Fibroblast of pulmonary artery (primary cell): Measurements from ENCODE around the gene REPS2.
"Not testable (repeated sequence)": the region's sequence is repeated elsewhere in the genome, so short reads cannot be mapped to it uniquely, and the experiment has no call there.

Experiments
- DNase-seq: peaks from one replicate; pipeline ENCODE4 v3.0.0-alpha.2; 2010; ENCODE audit warnings: low read depth
- H3K4me3 ChIP-seq: replicated peaks from 2 replicates; pipeline ENCODE4 v1.5.1; 2011; ENCODE audit warnings: low read depth, mild to moderate bottlenecking, control low read depth, low read length, moderate library complexity
- CTCF ChIP-seq: IDR thresholded peaks from 2 replicates; pipeline ENCODE4 v1.5.1; 2011; ENCODE audit warnings: mild to moderate bottlenecking, control low read depth, low read length, inconsistent platforms; ENCODE audit errors: missing control alignments

REPS2 gene

GRCh38 chrX:16963216-16963615, 16.8 kb downstream of the REPS2 start:
- no peak for TF ChIP-seq CTCF
- DNase-seq = peak; percentile 80
- no peak overlapping the region for H3K4me3 ChIP-seq

- DNase-seq, H3K4me3 ChIP-seq: not testable (repeated sequence)
Measured at GRCh38 chrX:16964976-16965375, 18.5 kb downstream of the REPS2 start.

- no peak overlapping the region for H3K4me3 ChIP-seq
- no peak for TF ChIP-seq CTCF
- peak; percentile 30 for DNase-seq
Measured at GRCh38 chrX:16966752-16967448, 20.4 kb downstream of the REPS2 start.

- not testable (repeated sequence) for H3K4me3 ChIP-seq, DNase-seq
Measured at GRCh38 chrX:16968753-16969152, 22.3 kb downstream of the REPS2 start.

- TF ChIP-seq CTCF = no peak
- DNase-seq = peak; percentile 68
Measured at GRCh38 chrX:16970977-16971376, 24.5 kb downstream of the REPS2 start.

GRCh38 chrX:16971694-16972093, 25.2 kb downstream of the REPS2 start:
- no peak for TF ChIP-seq CTCF
- DNase-seq = no peak
- no peak overlapping the region for H3K4me3 ChIP-seq

More at GRCh38 chrX:16970977-16971376, 24.5 kb downstream of the REPS2 start:
- no peak overlapping the region for H3K4me3 ChIP-seq

GRCh38 chrX:16975233-16975632, 28.8 kb downstream of the REPS2 start:
- no peak for DNase-seq
- no peak for TF ChIP-seq CTCF
- no peak overlapping the region for H3K4me3 ChIP-seq

GRCh38 chrX:16977771-16978170, 31.3 kb downstream of the REPS2 start:
- TF ChIP-seq CTCF = no peak
- DNase-seq = no peak

More at GRCh38 chrX:16977771-16978170, 31.3 kb downstream of the REPS2 start:
- no peak overlapping the region for H3K4me3 ChIP-seq
